HG02870 (cell line): ENCODE measurements around the gene SNX18.
"Not testable (repeated sequence)": the region's sequence is repeated elsewhere in the genome, so short reads cannot be mapped to it uniquely, and the experiment has no call there.

ENCODE experiments used
- ATAC-seq: cut with Tn5 transposase; IDR thresholded peaks from one replicate; pipeline ENCODE4 v1.9.1; 2021; ENCODE audit warnings: mild to moderate bottlenecking, moderate library complexity; ENCODE audit not compliant: unreplicated experiment

The SNX18 gene

DNA sequence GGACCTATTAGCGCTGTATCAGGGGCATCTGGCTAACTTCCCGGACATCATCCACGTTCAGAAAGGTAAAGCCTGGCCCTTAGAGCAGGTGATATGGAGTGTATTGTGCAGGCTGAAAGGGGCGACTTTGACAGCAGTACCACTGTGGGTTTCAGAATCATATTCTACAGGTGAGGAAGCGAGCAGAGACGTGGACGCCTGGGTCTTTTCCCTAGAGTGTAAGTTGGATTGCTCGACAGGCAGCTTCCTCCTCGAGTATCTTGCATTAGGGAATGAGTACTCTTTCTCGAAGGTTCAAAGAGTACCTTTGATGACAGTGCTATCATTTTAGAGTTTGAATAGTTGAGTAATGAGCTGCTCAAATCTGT lies 1.9 kb downstream of the SNX18 start:
- ATAC-seq: no peak

DNA sequence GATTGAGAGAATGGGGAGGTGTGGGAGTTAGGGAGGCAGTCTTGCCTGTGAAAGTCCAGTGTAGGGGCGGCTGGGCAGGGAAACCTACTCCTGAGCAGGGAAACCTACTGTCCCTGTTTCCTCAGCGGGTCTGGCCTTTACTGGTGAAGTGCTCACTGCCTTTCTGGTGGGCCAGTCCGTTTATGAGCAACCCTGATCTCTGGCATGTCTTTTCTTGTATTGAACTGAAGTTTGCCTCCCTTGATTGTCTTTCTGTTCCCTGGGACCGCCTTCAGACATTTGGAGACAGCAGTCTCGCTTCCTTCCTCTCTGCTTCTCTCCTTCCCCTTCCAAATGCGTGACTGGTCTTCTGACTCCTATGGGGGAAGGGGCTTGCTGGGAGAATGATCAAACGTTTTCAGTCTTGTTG lies 2.9 kb downstream of the SNX18 start:
- ATAC-seq: no peak

DNA sequence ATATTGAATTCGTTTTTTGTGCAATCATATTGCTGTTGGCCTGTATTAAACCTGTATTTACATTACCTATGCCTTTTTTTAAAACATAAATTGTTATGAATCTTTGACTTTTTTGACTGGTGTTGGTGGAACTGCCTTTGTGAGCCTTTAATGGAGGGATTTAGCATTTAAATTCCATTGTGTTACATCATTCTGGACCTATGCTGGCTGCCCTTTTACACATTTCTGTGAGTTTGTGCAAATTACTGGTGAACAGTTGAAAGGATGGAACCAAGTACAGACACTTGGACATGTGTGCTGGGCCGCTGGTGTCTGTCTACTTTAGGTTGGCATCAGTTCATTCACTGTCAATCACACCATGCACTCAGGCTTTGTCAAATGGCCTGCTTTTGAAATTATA lies 3.4 kb downstream of the SNX18 start:
- ATAC-seq: no peak

DNA sequence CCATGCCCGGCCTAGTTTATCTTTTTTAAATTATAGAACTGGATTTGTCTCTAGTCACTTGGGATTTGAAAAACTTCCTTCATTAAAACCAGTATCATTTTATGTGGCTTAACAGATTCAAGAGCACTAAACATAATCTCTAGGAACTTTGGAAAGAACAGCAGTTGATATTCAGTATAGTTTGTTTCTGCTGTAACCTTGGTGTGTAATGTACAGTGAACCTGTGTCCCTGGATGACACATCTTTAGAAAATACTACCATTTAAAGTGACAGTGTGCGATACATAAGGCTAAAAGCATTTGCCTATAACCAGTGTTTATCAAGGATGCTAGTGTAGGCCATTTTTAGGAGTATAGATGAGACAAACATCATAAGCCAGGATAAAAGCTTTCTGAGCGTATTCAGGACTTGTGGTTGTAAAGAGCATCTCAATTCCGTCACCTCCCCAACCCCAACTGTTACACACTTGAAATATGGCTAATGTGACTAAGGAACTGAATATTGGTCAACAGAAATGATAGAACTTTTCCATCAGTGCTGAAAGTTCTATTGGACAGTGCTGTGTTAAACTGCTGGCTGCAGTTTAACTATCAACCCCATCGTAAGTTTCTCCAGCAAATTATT lies 4.4 kb downstream of the SNX18 start:
- ATAC-seq: no peak

DNA sequence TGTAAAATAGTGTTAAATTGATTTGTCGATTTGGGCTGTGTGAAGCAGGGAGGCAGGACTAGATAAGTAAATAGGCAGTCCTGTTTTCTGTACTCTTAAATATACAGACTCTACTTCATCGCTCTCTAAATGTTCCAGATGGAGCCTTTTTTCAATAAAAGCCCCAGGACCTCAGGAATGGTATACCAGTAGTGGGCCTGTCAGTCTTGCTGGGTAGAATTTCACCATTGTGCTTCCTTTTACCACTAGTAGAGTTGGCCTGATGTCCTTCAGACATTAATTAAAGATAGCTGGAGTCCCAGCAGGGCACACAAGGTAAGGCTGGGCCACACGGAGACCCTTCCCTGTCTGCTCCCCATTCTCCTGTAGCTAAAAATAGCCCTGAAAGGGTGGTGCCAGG lies 6.0 kb downstream of the SNX18 start:
- no peak for ATAC-seq

DNA sequence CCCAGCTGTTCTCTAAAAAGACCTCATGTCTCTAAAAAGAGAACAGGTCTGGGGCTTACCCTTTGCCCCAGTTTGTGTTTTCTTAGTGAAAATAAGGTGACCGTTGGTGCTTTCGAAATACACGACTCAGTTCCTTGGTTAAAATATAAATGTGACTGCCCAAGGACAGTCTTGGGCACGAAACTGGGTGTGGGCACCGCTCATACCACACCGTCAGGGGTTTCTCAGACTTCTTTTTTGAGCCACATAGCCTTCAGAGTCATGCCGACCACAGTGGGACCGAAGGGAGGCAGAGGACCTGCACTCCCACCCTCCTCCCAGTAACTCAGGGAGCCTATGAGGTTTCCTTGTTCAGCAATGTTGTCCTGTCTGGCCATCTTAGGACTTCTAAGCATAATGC lies 6.5 kb downstream of the SNX18 start:
- no peak for ATAC-seq

DNA sequence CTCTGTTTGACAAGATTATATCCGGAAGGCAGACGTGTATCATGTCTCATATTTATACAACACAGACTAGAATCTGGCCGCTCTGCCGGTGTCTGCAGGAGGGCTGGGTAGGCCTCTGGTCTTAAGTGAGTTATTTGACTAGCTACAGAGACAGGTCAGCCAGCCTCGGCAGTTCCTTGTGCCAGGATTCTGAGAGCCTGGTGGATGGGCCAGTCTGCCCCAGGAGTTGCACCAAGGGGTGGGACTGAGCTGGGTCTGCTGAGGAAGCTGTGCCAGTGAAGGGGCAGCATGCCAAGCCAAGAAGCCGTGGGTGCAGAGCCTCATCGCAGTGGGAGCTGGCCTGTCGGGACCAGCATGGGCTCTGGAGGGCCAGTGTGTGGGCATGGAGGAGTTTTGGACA lies 7.1 kb downstream of the SNX18 start:
- ATAC-seq: no peak

DNA sequence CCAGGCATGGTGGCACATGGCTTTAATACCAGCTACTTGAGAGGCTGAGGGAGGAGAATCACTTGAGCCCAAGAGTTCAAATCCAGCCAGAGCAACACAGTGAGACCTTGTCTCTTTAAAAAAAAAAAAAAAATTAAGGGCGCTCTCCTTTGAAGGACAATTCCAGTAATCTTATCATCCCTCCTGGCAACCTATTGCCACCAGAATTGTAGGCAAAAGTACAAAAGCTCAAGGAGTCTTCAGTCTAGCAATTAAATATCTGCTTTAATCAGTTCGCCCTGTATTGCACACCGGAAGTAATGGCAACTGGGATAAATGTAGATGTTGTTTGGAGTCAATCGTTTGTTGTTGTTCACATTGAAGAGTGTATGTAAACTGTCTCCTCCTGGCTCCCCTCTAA lies 7.7 kb downstream of the SNX18 start:
- no peak for ATAC-seq

DNA sequence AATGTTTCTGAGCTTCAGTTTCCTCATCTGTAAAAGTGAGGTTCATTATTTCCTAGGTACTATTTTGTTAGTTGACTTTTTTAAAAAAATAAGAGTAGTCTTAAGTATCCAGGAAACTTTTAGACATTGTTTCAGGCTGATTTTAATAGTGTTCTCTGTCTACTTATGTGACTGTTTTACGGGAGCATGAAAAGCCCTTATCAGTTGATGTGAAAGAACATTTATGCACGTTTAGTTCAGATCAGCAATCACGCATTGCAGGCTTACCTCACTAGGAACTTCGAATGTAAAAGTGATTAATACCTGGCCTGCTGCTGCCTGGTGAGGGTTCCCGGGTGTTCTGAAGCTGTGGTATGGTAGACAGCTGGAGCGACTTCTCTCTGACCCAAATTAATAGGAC lies 8.1 kb downstream of the SNX18 start:
- no peak for ATAC-seq

DNA sequence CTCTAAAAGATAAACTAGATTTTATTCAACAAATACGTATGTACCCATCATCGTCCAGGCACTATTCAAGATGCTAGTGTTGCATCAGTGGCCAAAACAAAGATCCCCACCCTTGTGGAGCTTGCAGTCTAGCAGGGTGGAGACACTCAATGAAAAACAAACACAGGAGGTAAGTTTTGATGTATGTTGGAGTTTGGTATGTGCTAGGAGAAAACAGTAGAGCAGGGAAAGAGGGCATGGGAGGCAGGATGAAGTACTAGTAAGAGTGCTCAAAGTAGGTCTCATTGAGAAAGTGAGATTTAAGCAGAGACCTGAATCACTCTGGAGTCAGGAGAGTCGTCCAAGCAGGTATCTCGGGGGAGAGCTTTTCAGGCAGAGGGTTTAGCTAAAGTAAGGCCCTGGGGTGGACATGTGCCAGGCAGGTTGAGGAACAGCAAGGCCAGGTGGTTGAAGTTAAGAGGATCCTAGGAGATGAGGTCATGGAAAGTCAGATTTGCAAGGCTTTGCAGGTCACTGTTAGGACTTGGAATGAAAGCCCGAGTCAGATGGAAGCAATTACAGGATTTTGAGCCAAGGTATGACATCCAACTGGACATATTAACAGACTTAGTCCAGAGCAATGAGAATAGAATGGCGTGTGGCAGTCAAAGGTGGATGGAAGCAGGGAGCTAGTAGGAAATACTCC lies 9.2 kb downstream of the SNX18 start:
- ATAC-seq: no peak

DNA sequence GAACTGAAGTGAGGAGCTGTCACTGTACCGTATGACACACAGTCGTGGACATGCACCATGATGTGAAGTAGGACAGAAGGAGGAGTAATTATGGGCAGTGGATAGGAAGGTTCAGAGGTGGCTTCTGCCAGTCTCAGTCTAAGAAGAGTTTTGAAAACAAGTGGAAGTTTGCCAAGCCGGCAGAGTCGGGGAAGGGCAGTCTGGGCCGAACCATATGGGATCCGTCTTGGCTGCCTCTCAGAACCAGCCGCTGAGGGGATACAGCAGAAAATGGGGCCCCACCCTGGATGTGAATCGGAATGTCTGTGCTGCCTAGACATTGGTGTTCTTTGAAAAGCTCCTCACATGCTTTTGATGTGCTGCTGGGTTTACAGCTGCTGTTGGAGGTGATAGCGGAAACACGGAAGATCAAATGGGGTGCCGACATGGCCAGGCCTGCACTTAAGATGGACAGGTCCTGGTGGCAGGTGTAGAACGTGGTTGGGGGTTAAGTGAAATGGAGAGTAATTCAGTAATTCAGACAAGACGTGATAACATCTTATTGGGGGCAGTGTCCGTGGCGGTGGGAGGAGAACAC lies 11.2 kb downstream of the SNX18 start:
- ATAC-seq: no peak

DNA sequence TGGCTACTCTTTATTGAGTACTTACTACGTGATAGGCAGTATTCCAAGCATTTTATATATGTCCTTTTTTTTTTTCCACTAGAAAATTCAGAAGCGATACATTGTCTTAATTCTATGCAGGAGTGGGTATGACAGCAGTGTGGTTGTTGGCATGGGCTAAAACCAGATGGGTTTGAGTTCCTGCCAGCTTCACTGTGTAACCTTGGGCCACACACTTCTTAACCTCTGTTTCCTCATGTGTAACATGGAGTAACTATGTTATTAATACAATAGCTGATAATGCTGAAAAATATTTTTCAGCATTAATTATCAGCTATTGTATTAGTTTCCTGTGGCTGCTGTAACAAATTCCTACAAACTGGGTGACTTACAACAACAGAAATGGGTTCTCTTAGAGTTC lies 12.0 kb downstream of the SNX18 start:
- no peak for ATAC-seq

DNA sequence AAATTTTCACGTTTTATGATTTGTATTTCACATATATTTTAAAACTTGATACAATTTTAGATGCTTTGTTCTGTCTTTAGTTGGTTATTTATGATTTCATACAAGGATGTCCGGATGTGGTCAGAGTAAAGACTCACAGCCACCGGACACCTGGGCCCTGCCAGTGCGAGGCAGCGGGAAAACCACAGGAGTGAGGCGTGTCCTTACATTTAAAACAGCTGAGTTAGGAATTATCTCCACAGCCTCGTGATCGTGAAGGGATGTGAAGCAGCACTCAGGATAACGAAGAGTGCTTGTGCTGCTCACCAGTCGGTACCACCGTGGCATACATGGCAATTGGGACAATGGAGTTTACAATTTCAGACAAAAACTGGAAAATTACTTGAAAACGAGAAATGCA lies 14.0 kb downstream of the SNX18 start:
- ATAC-seq: no peak

DNA sequence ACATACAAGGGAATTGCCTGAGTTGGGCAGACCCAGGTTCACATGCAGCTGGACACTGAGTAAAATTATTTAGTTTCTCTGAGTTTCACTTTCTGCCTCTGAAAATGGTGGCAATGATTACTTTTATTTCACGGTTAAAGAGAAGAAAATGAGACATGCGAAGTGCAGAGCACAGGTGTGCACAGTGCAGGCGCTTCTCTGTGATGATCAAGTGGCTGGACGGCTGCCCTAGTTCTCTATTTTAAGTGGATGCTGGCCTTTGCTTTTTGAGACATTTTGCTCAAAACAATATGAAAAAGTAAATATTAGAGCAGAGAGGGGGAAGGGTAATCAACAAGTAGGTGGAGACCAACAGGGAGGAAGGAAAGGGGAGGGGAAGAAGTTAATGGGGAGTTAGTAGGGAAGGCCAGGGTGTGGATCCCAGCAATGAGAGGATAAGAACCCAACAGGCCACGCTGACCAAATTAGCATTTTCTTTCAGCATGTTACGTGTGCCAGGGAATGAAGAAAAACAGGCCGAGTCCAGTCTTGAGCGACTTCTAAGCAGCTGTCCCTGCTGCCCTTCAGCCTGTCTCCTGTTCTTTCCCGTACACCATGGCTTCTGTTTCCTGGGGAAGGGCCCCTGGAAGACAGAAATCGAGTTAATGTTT lies 16.1 kb downstream of the SNX18 start:
- no peak for ATAC-seq

DNA sequence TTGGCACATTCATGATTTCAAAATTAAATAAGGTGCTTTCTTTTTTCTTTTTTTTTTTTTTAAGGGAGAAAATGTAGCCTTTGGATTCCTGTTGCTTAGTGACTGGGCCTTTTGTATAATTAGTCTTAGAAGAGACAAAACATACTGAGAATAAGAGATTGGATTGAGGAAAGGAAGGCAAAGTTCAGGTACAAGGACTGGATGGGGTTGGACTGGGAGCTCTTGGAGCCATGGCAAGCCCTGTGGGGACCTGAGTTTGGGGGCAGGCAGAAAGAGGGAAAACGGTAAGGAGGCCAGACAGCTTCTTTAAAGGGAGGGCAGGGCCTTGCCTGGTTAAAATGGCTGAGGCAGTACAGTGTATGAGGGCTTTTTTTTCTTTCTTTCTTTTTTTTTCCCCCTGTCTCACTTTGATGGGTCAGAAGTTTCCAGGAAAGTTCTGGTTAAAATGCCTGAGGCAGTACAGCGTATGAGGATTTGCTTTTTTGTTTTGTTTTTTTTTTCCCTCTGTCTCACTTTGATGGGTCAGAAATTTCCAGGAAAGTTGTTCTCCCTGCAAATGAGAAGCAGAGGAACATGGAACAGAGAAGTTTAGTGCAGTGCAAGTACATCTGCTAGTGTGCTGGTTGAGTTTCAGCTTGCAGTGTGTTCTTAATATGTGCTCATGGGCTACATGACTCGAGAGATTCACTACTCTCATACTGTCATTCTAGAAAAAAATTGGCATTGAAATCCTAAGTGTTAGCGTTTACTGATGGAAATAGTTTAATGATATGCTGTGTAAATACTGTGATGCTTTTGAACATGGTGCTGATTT lies 16.8 kb downstream of the SNX18 start:
- no peak for ATAC-seq

DNA sequence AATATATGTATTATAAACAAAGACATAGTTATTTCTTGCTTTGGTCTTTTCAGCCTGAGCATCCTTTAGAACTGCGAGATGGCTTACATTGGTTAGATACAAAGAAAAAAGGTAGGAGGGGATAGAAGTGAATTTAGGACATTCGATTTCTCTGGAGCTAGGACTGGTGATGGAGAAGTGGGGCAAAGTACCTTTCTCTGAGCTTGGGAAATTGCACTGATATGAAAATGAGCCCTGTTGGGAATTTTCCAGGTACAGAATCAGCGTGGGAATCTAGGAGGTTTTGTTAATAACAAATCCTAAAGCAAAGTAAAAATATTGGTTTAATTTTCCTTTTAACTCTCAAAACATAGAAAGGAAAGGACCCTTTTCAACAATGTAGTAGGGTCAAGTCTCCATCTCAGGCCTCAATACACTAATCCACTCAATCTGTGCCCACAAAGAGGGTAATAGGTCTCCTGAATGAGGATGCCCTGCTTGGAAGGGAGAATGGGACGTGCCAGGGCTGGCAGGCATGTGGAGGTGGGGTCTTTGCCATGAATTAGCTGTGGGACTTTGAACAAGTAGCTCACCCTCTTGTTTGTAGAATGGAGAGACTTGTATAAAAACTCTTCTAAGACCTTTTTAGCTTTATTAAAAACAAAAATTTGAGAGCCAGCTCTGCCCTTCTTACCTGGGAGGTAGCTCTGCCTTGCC lies 17.7 kb downstream of the SNX18 start:
- ATAC-seq: no peak

DNA sequence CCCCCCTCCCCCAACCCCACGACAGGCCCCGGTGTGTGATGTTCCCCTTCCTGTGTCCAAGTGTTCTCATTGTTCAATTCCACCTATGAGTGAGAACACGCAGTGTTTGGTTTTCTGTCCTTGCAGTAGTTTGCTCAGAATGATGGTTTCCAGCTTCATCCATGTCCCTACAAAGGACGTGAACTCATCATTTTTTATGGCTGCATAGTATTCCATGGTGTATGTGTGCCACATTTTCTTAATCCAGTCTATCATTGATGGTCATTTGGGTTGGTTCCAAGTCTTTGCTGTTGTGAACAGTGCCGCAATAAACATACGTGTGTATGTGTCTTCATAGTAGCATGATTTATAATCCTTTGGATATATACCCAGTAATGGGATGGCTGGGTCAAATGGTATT lies 18.8 kb downstream of the SNX18 start:
- not testable (repeated sequence) for ATAC-seq

DNA sequence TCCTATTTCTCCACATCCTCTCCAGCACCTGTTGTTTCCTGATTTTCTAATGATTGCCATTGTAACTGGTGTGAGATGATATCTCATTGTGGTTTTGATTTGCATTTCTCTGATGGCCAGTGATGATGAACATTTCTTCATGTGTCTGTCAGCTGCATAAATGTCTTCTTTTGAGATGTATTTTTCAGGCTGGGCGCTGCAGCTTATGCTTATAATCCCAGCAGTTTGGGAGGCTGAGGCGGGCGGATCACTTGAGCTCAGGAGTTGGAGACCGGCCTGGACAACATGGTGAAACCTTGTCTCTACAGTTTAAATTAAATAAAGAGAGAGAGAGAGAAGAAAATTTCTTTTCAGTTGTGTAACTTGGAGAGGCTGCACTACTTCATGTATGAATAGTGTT lies 19.3 kb downstream of the SNX18 start:
- ATAC-seq: not testable (repeated sequence)

DNA sequence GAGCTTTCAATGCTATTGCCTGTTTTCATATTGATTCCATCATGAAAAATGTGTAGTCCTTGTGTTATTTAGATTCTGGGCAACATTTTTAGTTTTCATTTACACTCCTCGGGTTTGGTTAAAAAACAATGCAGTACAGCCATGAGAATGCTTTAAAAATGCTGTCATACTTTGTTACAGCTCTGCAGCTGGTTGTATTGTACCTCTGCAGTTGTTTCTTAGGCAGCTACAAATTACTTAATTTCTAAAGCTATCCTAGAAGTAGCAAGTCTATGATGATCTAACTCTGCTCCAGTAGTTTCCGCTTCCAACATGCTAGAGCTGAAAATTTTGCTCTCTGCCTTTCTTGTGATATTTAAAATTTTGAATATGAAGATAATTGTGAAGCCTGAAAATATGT lies 20.2 kb downstream of the SNX18 start:
- no peak for ATAC-seq

DNA sequence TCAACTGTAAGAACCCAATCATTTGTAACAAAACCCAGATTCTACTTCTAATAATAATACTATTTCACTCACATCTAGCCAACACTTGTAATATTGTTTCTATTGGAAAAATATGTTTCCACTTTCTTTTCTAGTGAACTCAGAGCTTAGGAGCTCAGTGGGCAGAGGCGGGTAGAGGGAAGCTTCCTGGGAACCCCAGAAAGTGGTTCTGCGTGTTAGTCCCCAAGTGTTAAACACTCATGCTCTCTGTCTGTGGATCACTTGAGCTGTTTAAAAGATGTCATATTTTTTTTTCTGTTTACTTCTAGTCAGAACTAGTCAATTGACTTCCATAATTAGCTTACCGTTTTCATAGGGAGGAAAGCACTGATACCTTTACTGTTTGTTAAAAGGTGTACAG lies 20.6 kb downstream of the SNX18 start:
- no peak for ATAC-seq

DNA sequence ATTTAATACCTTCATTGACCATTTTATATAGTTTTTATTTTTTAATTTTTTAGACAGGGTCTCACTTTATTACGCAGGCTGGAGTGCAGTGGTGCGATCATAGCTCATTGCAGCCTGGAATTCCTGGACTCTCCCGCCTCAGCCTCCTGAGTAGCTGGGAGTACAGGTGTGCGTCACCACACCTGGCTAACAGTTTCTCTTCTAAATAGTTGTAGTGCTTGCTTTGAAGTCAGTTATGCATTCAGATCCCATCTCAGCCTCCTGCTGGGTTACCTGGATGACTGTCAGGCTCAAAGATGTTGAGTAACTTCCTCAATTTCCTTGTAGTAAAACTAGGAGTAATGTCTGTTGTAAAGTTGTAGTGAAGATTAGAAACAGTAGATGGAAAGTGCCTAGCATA lies 21.4 kb downstream of the SNX18 start:
- no peak for ATAC-seq
